Ovary (tissue), 10 donors: ENCODE results near the gene ARSJ. TPM values are rescaled to one million over a fixed set of nuclear protein-coding genes. Genes with fewer than 3 reads are reported as not detected.

Experiments
- DNase-seq, 5 donors: peaks; one replicate each; pipeline ENCODE4 v3.0.0-alpha.2; 2019 to 2020
- H3K27ac ChIP-seq, 2 donors: fragments of 200-600 bp; one replicate each; pipeline versions ENCODE4 v1.5.1 to v1.8.0; 2019 to 2022
- H3K27me3 ChIP-seq: fragments of 200-600 bp; one replicate; pipeline ENCODE4 v1.8.0; 2022
- H3K36me3 ChIP-seq: fragments of 200-600 bp; sonication (generic); one replicate; pipeline ENCODE4 v1.5.1; 2019
- H3K4me1 ChIP-seq: one replicate; pipeline ENCODE4 v1.8.1; 2013; ENCODE audit warnings: mild to moderate bottlenecking, moderate library complexity; ENCODE audit not compliant: insufficient read depth
- H3K4me3 ChIP-seq: fragments of 200-600 bp; sonication (generic); one replicate; pipeline ENCODE4 v1.5.1; 2017
- H3K9me3 ChIP-seq, 2 donors: fragments of 200-600 bp in 1 of 2; sonication (generic) in 1 of 2; one replicate each; pipeline versions ENCODE4 v1.5.1 to v1.8.1; 2013 to 2019; ENCODE audit warnings: mild to moderate bottlenecking in 1 of 2, moderate library complexity in 1 of 2
- EP300 ChIP-seq: sonication (generic); formaldehyde crosslinking; IDR thresholded peaks from one replicate; pipeline ENCODE4 v1.6.1; 2017; ENCODE audit warnings: antibody characterized with exemption
- POLR2A ChIP-seq: fragments of 450-650 bp; IDR thresholded peaks from one replicate; pipeline ENCODE4 v1.6.1; 2017; ENCODE audit warnings: antibody characterized with exemption, mild to moderate bottlenecking, moderate library complexity
- WGBS, 3 donors: extraction: QIAGEN DNeasy Blood & Tissue Kit in 1 of 3; methylation state at CpG; one replicate each; pipeline versions ENCODE4 v1.1.5 to v1.1.7; 2013 to 2017; 5-methylcytosine and 5-hydroxymethylcytosine counted together
- intact Hi-C, 4 donors: fragments of 100-400 bp; cut with DNase I; formaldehyde crosslinking; loops; one replicate each; pipeline versions ENCODE4 v1.11.0 to v1.15.1; 2022 to 2023
- long read RNA-seq, 3 donors: library from polyadenylated mRNA in 2 of 3; unstranded in 2 of 3; transcript quantifications; one replicate each; pipeline ENCODE4 v2.0.0 and lab custom pipeline, GENCODE V29; 2021 to 2026
- polyA plus RNA-seq, 2 donors: library from polyadenylated mRNA; stranded (reverse); fragments of 200-250 nt in 1 of 2; fragments of 350-450 nt in 1 of 2; fragmentation: Illumina TruSeq in 1 of 2; extraction: RNeasy Lipid Tissue Mini Kit (QIAGEN cat#74804) in 1 of 2; gene quantifications; one replicate each; pipeline ENCODE4 v1.2.3, GENCODE V29; 2013 to 2014
- total RNA-seq, 7 donors: library from RNA; depleted of rRNA in 2 of 7; stranded (reverse); fragments of >200 nt in 2 of 7; fragmentation: NEBNext Ultra II Directional in 3 of 7; extraction: Animal tissue kit (Norgen Biotek cat#: 25700) in 3 of 7; gene quantifications; one replicate each; pipeline versions ENCODE4 v1.1.0 to v1.2.4, GENCODE V29; 2016 to 2023
- TF ChIP-seq, protein P1 (sequence below), 3 donors: fragments of 450-650 bp in 2 of 3; fragments of 200-600 bp in 1 of 3; IDR thresholded peaks; one replicate each; pipeline versions ENCODE4 v1.5.1 to v1.8.0; 2016 to 2022; ENCODE audit warnings: antibody characterized with exemption in 3 of 3, mild to moderate bottlenecking in 1 of 3
- donor health status: DM: no; HTN: no; CAD: no; lungs with moderate emphysema.
- donor health status: DM: no; HTN: no; CAD: no.
- donor health status: Bipolar disorder and iron deficiency.
- donor health status: DM: yes; HTN: yes; CAD: no.
- donor health status: DM: no; HTN: no; CAD: no.
- donor health status: DM: yes; HTN: yes; CAD: no.

Gene ARSJ
- 1 to 10 TPM; 3.9 to 6.7 (median 5.6) TPM for total RNA-seq
- 1 to 10 TPM; 1.3 to 3.2 TPM for polyA plus RNA-seq
- long read RNA-seq, donor 1, full-length matches to known transcripts = 13 of 33 reads
- long read RNA-seq, donor 1, partial matches to known transcripts = 5 of 33 reads
- long read RNA-seq, donor 1, other reads (novel, unspliced or antisense) = 15 of 33 reads
- long read RNA-seq, donor 2, full-length matches to known transcripts = 1 of 1 reads
- long read RNA-seq, donor 2, partial matches to known transcripts = 0 of 1 reads
- long read RNA-seq, donor 2, other reads (novel, unspliced or antisense) = 0 of 1 reads
- long read RNA-seq, donor 3, full-length matches to known transcripts = 3 of 9 reads
- long read RNA-seq, donor 3, partial matches to known transcripts = 1 of 9 reads
- long read RNA-seq, donor 3, other reads (novel, unspliced or antisense) = 5 of 9 reads

DNA sequence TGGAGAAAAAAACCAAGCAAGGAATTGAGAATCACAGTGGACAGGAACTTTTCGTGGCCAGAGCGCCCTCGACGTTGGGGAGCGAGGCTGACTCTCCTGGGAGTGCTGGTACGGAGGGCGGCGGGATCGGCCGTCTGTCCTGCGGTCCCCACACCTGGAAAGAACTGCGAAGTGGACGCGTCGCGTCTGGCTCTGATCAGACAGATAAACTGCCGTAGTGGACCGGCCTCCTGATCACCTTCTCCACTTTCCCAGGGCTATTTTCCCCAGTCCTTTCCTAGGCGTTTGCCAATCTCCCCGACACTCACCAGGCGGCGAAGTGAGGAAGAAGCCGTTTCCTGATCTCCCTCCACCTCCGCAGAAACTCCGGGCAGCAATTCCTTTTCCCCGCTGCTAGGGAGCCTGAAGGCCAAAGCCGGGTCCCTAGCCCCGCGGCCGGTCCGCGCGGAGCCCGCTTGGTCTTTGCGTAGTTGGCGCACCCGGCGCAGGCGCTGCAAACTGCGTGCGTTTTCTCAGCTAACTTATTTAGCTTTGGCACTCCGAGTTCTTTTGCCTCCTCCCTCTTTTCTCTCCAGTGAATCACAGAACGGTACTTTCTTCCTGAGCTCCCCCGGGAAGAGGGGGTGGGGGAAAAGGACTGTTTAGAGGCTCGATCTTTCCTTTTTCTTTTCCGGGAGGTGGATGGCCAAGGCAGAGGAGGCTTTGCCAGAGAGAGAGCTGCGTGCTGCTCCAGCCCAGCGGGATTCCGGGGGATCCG is at the start of gene ARSJ:
Gene ARSJ (minus strand): TSS at position 500 of the 757 bp plus-strand sequence. CDS start 813 bp downstream, outside the sequence.
- no peaks in the 10 kb centered on the region for H3K9me3 ChIP-seq
- peak; percentile 69 to 85 (median 74) for DNase-seq
- H3K27ac ChIP-seq = peak within 1 kb of the TSS; percentile 82
- H3K36me3 ChIP-seq = no peaks in the 10 kb centered on the region
- TF ChIP-seq POLR2A (peak; percentile 22), EP300 (no peak)
- TF ChIP-seq, protein P1, sequence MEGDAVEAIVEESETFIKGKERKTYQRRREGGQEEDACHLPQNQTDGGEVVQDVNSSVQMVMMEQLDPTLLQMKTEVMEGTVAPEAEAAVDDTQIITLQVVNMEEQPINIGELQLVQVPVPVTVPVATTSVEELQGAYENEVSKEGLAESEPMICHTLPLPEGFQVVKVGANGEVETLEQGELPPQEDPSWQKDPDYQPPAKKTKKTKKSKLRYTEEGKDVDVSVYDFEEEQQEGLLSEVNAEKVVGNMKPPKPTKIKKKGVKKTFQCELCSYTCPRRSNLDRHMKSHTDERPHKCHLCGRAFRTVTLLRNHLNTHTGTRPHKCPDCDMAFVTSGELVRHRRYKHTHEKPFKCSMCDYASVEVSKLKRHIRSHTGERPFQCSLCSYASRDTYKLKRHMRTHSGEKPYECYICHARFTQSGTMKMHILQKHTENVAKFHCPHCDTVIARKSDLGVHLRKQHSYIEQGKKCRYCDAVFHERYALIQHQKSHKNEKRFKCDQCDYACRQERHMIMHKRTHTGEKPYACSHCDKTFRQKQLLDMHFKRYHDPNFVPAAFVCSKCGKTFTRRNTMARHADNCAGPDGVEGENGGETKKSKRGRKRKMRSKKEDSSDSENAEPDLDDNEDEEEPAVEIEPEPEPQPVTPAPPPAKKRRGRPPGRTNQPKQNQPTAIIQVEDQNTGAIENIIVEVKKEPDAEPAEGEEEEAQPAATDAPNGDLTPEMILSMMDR (IDR thresholded peaks at IDR 0.05) = no peak
- H3K27me3 ChIP-seq = no peaks in the 10 kb centered on the region
- WGBS, 3 donors = 1 to 2% (median 1%) methylated on average over 50 of the region's 50 CpGs
- intact Hi-C loops = loop anchor here in 1 of 4 donors (10.0 kb wide), 1 partner anchor 585 kb away; no protein-coding TSS in a partner anchor
- peaks cover 2% of the 10 kb centered on the region for H3K4me1 ChIP-seq
- H3K4me3 ChIP-seq = peak within 1 kb of the TSS; percentile 50

DNA sequence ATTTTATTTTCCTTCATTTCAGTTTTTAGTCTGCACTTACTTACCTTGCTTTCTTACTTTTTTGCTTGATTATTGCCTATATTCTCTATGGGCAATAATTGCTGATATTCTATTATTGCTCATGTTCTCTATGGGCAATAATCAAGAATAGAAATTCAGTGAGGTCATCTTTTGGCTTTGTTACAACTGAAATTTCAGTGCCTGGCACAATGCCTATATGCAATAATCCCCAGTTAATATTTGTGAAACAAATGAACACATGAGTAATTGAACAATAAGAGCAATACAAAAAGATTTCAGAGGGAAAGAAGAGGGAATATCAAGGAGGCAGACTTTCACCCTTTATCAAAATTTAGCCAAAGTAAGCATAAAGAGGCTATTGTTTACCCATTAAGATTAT is 48.6 kb upstream of the ARSJ start:
- H3K36me3 ChIP-seq = no peaks in the 10 kb centered on the region
- TF ChIP-seq POLR2A = no peak
- intact Hi-C loops = no loop called here
- no peaks in the 10 kb centered on the region for H3K9me3 ChIP-seq
- no peaks in the 10 kb centered on the region for H3K4me1 ChIP-seq
- H3K4me3 ChIP-seq = no peak overlapping the region
- no peak for DNase-seq
- H3K27ac ChIP-seq = no peak overlapping the region
- H3K27me3 ChIP-seq = no peaks in the 10 kb centered on the region

DNA sequence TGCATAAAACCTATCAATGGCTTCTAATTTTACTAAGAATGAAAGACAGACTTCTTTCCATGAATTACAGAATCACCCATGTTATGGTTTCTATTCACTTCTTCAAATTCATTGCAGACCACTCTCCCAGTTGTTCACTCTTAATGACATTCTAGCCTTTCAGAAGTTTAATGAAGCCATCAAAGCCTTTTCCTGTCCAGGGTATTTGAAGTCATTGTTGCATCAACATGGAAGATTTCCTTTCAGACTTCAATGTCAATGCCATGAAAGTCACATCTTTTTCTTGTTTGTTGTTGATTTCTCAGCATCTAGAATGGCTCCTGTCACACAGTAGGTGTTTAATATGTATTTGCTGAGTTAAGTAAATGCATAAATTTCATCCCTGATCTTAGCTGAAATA is 48.1 kb upstream of the ARSJ start:
- Histone ChIP-seq H3K27ac (no peak overlapping the region), H3K27me3 (no peaks in the 10 kb centered on the region), H3K4me1 (no peaks in the 10 kb centered on the region), H3K9me3 (no peaks in the 10 kb centered on the region), H3K4me3 (no peak overlapping the region), H3K36me3 (no peaks in the 10 kb centered on the region)
- no peak for DNase-seq
- TF ChIP-seq, protein P1 (IDR thresholded peaks at IDR 0.05) = no peak
- TF ChIP-seq POLR2A (no peak), EP300 (no peak)
- intact Hi-C loops = no loop called here

DNA sequence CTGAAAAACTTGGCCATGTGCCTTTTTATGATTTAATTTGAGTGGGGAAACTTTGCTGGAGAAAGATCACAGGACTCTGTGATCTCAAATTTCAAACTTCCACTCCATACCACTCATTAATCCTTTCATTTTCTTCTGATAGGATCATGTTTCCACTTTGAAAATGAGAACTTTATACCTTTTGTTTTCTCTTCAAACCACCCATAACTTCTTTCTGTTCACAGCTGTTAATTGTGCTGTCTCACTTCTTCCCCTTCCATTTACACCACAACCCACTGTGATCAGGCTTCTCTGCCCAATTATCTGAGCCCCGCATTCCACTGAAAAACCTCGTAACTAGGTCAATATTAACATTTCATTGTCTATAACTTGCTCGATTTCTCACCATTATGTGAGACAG is 47.0 kb upstream of the ARSJ start:
- H3K9me3 ChIP-seq = no peaks in the 10 kb centered on the region
- DNase-seq = no peak
- TF ChIP-seq POLR2A (no peak), EP300 (no peak)
- TF ChIP-seq, protein P1 (IDR thresholded peaks at IDR 0.05) = no peak
- no peak overlapping the region for H3K4me3 ChIP-seq
- intact Hi-C loops = no loop called here
- H3K27me3 ChIP-seq = no peaks in the 10 kb centered on the region
- 80 to 93% (median 93%) methylated on average over 3 of the region's 3 CpGs for WGBS, 3 donors
- H3K27ac ChIP-seq = no peak overlapping the region
- no peaks in the 10 kb centered on the region for H3K4me1 ChIP-seq
- no peaks in the 10 kb centered on the region for H3K36me3 ChIP-seq
